Peyer's patch (tissue), 4 donors: ENCODE results near the gene KIAA0586.

Source experiments
- CTCF ChIP-seq, 6 experiments: fragments of 450-650 bp in 4 of 6; fragments of 200-600 bp in 2 of 6; sonication (generic) in 1 of 6; IDR thresholded peaks; one replicate each; pipeline ENCODE4 v1.5.1; 2017 to 2019; ENCODE audit warnings: antibody characterized with exemption in 6 of 6, mild to moderate bottlenecking in 3 of 6, moderate library complexity in 1 of 6
- POLR2A ChIP-seq, 2 donors: fragments of 450-650 bp; IDR thresholded peaks; one replicate each; pipeline ENCODE4 v1.5.1; 2017; ENCODE audit warnings: antibody characterized with exemption in 2 of 2, mild to moderate bottlenecking in 2 of 2, moderate library complexity in 2 of 2

- TF ChIP-seq POLR2A (IDR thresholded peaks at IDR 0.05): no peak
- TF ChIP-seq CTCF (IDR thresholded peaks at IDR 0.05): no peak
These were observed 105.9 kb downstream of the KIAA0586 start for GRCh38 chr14:58533446-58533845.
